ENCODE measurements around the gene HSPBP1. TPM values are rescaled to one million over a fixed set of nuclear protein-coding genes. Genes with fewer than 3 reads are reported as not detected.

The HSPBP1 gene
- total RNA-seq, 2 donors from 2014 or later, result 26.8 to 26.9 TPM

DNA sequence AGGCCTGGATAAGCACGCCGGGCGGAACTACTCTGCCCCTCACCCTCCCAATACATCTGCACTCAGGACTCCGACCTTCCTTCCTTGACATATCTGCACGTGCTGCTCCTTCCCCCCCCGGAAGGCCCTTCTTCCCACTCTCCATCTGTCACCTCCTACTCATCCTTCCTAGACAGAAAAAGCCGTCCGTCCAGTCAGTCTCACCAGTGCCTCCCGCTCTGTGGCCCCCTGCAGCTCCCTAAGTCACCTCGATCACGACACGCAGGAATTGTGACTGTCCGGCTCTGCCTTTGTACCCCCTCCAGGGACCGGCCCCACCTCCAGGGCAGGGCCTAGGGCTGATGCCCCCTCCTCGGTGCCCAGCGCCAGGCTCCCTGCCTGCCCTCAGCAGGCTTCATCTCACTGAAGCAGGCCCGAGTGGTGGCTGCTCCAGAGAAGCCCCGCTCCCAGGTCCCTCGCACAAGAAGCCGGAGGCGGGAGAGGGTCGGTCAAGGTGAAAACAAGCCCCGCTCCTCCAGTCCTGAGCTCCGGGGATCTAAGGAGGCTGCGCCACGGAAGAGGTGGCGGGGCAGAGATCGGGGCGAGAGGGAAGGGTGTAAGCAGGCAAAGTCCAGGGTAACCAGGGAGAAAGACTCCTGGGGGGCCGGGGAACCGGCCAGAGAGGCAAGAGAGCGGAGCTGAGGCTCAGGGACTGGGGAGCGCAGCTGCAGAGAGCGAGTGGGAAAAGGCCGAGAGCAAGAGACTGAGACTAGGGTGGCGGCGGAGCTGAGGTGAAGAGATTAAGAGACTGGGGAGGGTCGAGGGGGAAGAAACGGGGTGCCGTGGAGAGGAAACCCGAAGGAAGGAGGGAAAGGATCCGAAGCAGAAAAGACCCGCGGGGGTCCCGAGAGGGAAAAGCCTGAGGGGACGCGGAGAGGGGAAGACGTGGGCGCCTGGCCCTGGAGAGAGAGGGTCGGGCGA, 22.2 kb downstream of the HSPBP1 start:
- H3K36me3 ChIP-seq, result peaks cover 3% of the 10 kb centered on the region
- H3K27me3 ChIP-seq (replicated peaks; ENCODE audit: insufficient read depth), result no peaks in the 10 kb centered on the region
- no peak for DNase-seq (ENCODE audit: low spot score)
- no peaks in the 10 kb centered on the region for H3K9me3 ChIP-seq
- ATAC-seq (ENCODE audit: insufficient number of reproducible peaks, low FRiP score, low read depth), result no peak
- peak overlapping the region; percentile 94 for H3K4me3 ChIP-seq
- H3K4me1 ChIP-seq (ENCODE audit: control insufficient read depth in 1 of 2, low read depth in 2 of 2), result peaks cover 41 to 58% of the 10 kb centered on the region in 2 donors
- TF ChIP-seq, protein P1, sequence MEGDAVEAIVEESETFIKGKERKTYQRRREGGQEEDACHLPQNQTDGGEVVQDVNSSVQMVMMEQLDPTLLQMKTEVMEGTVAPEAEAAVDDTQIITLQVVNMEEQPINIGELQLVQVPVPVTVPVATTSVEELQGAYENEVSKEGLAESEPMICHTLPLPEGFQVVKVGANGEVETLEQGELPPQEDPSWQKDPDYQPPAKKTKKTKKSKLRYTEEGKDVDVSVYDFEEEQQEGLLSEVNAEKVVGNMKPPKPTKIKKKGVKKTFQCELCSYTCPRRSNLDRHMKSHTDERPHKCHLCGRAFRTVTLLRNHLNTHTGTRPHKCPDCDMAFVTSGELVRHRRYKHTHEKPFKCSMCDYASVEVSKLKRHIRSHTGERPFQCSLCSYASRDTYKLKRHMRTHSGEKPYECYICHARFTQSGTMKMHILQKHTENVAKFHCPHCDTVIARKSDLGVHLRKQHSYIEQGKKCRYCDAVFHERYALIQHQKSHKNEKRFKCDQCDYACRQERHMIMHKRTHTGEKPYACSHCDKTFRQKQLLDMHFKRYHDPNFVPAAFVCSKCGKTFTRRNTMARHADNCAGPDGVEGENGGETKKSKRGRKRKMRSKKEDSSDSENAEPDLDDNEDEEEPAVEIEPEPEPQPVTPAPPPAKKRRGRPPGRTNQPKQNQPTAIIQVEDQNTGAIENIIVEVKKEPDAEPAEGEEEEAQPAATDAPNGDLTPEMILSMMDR (IDR thresholded peaks at IDR 0.05), result no peak
- H3K27ac ChIP-seq, result peak overlapping the region; percentile 11 to 37

DNA sequence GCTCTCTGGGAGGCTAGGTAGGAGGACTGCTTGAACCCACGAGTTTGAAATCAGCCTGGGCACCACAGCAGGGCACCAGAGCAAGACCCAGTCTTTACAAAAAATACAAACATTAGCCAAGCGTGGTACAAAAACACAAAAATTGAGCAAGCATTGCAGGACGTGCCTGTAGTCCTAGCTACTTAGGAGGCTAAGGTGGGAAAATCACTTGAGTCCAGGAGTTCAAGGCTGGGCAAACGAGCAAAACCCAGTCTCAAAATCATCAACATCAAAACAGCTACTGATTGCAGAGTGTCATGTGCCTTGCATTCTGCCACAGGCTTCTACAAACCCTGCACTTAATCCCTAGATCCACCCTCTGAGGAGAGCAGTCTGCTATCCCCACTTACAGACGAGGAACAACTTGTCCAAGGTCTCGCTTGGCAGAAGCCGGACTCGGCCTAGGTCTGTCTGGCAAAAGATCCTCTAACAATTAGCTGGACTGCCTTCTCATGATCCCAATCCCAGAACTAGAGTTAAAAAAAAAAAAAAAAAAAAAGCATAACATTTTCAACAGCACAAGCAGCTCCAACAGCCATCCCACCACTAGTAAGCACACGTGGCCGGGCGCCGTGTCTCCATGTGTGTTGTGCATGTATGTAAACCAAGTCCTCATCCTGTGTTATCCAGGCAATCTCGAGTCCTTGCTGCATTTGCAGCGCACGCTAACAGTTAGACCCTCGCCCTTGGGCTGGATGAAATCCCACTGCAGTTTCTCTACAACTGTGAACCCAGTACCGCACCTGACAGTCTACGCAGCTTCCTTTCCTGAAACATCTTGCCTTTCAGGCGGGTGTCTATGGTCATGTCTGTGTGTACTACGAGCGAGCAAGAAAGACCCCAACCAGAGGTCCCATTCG, 23.1 kb downstream of the HSPBP1 start:
- no peak for DNase-seq (ENCODE audit: low spot score)
- TF ChIP-seq, protein P1 (IDR thresholded peaks at IDR 0.05), result no peak
- H3K9me3 ChIP-seq, result no peaks in the 10 kb centered on the region
- no peak overlapping the region for H3K27ac ChIP-seq
- H3K4me1 ChIP-seq (ENCODE audit: control insufficient read depth in 1 of 2, low read depth in 2 of 2), result peaks cover 41 to 60% of the 10 kb centered on the region in 2 donors
- H3K4me3 ChIP-seq, result peak overlapping the region; percentile 94
- H3K27me3 ChIP-seq (replicated peaks; ENCODE audit: insufficient read depth), result no peaks in the 10 kb centered on the region
- no peak for ATAC-seq (ENCODE audit: insufficient number of reproducible peaks, low FRiP score, low read depth)
- peaks cover 3% of the 10 kb centered on the region for H3K36me3 ChIP-seq

DNA sequence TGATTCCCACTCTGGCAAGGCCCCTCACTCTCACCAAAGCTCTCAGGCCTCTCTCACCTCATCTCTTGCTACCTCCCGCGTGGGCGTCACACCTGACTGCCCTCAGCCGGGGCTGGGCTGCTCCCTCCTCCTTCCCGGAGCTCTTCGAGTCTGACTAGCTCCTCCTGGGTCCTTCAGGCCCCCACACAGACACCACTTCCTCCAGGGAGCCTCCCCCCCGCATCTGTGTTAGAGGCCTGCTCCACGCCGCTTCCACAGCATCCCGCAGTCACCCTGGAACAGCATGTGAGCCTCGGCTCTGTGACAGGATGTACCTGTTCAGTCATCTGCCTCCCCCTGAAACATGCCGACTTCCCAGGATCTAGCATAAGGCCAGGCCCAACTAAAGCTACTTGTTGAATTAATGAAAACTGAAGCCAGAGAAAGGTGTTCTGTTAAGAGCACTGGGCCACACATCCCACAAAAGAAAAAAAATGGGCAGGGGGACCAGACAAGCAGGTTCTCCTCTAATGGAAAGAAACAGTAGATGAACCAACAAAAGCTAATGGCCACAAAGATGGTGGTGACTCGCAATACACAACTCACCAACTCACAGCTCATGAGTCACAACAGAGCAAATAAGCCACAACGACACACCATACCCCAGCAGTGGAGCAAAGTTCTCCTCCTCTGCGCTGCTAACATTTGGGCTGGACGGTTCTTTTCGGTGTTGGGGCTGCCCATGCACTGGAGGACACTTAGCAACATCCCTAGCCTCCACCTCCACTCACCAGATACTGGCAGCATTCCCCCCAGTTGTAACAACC, 24.1 kb downstream of the HSPBP1 start:
- peaks cover 41 to 60% of the 10 kb centered on the region in 2 donors for H3K4me1 ChIP-seq (ENCODE audit: control insufficient read depth in 1 of 2, low read depth in 2 of 2)
- DNase-seq (ENCODE audit: low spot score), result no peak

DNA sequence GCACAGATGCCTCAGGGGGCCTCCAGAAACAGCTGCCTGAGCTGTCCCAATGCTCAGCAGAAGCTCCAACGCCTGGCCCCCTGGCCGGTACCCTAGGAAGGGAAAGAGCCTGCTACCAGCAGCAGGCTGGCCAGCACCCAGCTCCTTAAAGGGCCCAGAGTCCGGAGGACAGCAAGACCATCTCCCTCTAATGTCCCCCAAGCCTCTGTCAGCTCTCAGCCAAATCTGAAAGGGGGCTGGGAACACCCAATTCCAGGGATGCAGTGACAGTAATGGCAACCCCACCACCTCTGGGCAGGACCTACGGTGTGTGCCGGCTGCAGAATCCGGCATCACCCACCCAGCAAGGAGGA, 25.3 kb downstream of the HSPBP1 start:
- ATAC-seq (ENCODE audit: insufficient number of reproducible peaks, low FRiP score, low read depth), result no peak
- Histone ChIP-seq H3K27ac (no peak overlapping the region), H3K4me1 (ENCODE audit: control insufficient read depth in 1 of 2, low read depth in 2 of 2) (peaks cover 36 to 52% of the 10 kb centered on the region in 2 donors)

More for the DNA sequence above, 24.1 kb downstream of the HSPBP1 start:
- Histone ChIP-seq H3K27ac (no peak overlapping the region), H3K36me3 (peaks cover 3% of the 10 kb centered on the region), H3K27me3 (replicated peaks; ENCODE audit: insufficient read depth) (no peaks in the 10 kb centered on the region), H3K4me3 (peak overlapping the region; percentile 57), H3K9me3 (no peaks in the 10 kb centered on the region)
- TF ChIP-seq, protein P1 (IDR thresholded peaks at IDR 0.05), result no peak
- no peak for ATAC-seq (ENCODE audit: insufficient number of reproducible peaks, low FRiP score, low read depth)

More for the DNA sequence above, 25.3 kb downstream of the HSPBP1 start:
- Histone ChIP-seq H3K27me3 (replicated peaks; ENCODE audit: insufficient read depth) (no peaks in the 10 kb centered on the region), H3K36me3 (peaks cover 3% of the 10 kb centered on the region), H3K9me3 (no peaks in the 10 kb centered on the region), H3K4me3 (peak overlapping the region; percentile 57)
- TF ChIP-seq, protein P1 (IDR thresholded peaks at IDR 0.05), result no peak
- no peak for DNase-seq (ENCODE audit: low spot score)
